ENCODE data around the gene KIAA1217. TPM values are rescaled to one million over a fixed set of nuclear protein-coding genes. Genes with fewer than 3 reads are reported as not detected.

The KIAA1217 gene
- total RNA-seq, 2 donors from 2014 or later = 0.43 to 3.9 TPM

DNA sequence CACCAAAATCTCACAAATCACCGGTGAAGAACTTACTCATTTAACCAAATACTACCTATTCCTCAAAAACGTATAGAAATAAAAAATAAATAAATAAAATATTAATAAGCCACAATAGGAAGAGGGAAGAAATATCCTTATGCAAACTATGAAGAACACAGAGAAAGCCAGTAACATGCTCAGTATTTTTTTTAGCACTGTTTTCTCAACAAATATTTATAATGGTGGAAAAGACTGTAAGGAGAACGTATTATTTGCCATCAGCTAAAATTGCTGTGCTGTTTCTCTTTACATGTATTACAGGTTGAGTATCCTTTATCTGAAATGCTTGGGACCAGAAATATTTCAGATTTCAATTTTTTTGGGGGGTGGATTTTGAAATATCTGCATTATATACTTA is 21.0 kb downstream of the KIAA1217 start:
- no peak overlapping the region for H3K27ac Mint-ChIP-seq
- H3K36me3 Mint-ChIP-seq = no peaks in the 10 kb centered on the region
- H3K9me3 Mint-ChIP-seq = no peaks in the 10 kb centered on the region
- no peak for DNase-seq (ENCODE audit: low spot score in 2 of 2)
- no peak for ATAC-seq

DNA sequence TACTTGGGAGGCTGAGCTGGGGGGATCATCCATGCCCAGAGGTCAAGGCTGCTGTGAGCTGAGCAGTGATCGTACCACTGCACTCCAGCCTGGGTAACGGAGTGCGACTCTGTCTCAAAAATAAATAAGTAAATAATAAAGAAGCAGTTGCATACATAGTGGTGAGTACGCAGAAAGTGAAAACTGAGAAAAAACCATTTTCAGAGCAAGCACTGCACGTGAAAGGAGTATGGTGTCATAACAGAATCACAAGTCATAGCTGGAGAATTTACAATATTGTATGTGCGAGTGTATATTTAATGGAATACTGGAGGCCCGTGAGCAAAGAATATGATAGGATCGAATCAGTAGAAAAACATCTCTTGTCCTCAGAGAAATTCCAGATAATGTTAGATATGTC is 22.3 kb downstream of the KIAA1217 start:
- Mint-ChIP-seq H3K9me3 (no peaks in the 10 kb centered on the region), H3K36me3 (no peaks in the 10 kb centered on the region)
- no peak for DNase-seq (ENCODE audit: low spot score in 2 of 2)

DNA sequence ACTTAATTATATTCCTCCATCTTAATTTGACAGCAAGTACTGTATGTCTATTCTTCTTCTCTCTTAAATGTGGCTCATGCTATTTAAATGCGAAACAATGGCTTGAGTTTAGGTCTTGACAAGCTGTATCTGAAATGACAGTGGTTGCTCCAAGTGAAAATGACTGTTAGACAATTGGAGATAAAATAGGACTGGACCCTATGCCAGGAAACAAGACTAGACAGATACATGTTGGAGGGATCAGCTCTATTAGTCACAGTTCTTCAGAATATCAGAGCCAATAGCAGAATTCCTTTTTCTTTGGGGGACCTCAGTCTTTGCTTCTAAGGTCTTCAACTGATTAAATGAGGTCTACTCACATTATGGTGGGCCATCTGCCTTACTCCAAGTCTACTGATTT is 25.8 kb downstream of the KIAA1217 start:
- Mint-ChIP-seq H3K36me3 (no peaks in the 10 kb centered on the region), H3K9me3 (no peaks in the 10 kb centered on the region), H3K27ac (no peak overlapping the region)
- DNase-seq (ENCODE audit: low spot score in 2 of 2) (no peak), ATAC-seq (no peak)

More for the DNA sequence above, 22.3 kb downstream of the KIAA1217 start:
- H3K27ac Mint-ChIP-seq = no peak overlapping the region
- ATAC-seq = no peak

DNA sequence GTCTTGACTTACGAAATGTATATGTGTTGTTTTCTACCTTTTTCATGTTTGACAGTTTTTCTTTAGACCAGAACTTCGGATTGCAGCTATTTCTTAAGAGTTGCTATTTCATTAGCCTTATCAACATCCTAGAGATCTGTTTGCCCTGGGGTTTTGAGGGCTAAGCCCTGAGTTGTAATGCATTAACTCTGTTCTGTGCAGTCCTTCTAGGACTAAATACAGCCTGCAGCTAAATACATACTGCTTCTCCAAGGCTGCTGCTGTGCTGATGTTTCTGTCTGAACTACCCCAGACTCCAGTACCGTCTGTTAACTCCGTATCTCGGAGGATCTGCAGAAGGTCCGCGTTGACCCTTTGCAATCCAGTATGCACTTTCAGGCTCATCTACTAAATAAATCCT is 26.5 kb downstream of the KIAA1217 start:
- Mint-ChIP-seq H3K9me3 (no peaks in the 10 kb centered on the region), H3K27ac (no peak overlapping the region), H3K36me3 (no peaks in the 10 kb centered on the region)
- ATAC-seq = no peak
- DNase-seq (ENCODE audit: low spot score in 2 of 2) = no peak

DNA sequence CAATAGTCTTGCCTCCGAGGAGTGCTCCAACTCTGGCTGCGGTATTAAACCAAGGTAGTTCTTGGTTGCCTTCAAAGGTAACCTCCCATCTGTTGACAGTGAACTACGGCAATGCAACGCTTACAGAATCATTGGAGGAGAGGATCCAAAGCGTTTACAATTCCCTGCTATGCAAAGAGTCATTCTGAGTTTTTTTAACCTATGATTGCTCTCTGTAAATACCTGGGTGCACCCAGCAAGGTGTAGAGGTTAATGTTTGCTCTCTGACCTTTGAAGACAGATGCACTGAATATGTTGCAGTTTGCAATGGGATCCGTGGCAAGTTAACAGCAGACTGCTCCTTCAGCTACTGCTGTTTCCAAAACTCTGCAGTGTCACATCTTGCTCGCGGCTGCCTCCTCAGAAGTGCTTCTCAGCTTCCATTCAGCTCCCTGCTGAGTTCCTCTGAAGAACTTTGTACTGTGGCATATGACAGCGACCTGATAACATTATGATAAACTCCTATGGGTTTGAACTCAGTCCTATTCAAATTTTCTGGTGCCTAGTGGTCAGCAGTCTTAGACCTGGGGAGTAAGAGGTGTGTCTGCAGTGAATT is 29.0 kb downstream of the KIAA1217 start:
- Mint-ChIP-seq H3K9me3 (no peaks in the 10 kb centered on the region), H3K36me3 (no peaks in the 10 kb centered on the region), H3K27ac (no peak overlapping the region)
- ATAC-seq = no peak
- no peak for DNase-seq (ENCODE audit: low spot score in 2 of 2)

DNA sequence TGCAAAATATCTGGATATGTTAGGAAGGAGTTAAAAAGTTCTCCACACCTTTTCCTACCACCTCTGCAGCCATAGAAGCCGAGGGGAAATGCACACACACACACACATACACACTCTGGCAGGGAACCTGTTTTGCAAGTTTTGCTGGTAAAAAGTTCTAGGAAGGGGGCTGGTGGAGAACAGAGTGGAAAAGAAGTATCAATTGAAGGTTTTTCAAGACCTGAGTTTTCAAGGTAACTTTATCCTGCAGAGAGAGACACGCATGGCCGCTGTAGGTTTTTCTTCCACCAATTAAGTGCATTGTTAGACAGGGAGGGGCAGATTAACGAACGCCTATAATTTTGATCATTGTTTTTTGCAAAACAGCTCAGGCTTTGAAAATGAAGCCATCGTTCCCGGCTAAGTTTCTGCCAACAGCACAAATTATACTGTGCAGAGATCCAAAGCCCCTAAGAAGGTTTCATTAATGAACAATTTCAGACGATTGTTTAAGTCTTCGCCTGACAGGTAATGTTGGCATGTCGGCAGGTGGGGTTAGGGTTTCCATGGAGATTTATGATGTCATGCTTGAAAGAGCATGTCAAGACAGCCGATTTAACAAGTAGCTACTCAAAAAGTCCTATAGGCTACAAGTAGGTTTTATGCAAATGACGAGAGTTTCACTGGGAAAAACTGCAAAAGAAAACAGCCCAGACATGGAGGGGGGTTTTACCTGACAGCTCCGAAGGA is 29.7 kb downstream of the KIAA1217 start:
- ATAC-seq = no peak
- DNase-seq (ENCODE audit: low spot score in 2 of 2) = no peak

DNA sequence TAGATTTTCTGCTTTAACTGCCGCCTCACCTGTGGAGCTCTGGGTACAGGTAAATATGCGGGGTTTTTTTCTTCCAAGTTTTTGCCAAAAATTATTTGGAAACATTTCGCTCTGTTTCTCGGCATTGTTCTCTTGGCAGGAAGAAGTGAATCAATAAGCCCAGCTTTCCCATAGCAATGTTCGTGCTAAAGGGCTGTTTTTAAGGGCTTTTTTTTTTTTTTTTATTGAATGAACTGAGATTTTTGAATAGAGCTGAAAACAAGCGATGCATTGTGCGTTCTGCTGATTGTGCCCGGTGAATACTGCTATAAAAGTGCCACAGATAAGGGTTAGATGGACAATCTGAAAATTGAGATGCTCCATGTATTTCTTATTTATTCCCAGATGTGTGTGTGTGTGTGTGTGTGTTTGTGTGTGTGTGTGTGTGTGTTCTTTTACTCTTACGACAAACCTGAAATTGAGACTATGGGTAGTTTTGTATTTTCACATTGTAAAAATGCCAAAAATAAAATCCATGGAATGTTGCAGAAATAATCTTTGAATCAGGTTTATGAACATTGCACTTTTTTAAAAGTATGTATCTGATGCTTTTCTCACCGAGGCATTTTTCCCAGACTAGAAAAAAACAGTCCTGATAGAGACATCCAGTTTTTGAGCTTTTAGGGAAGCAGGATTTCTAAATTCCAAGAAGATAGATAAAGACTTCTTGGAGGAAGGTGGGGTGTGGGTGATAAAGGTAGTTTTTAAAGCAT is 30.5 kb downstream of the KIAA1217 start:
- no peak overlapping the region for H3K27ac Mint-ChIP-seq
- no peaks in the 10 kb centered on the region for H3K36me3 Mint-ChIP-seq
- no peak for DNase-seq (ENCODE audit: low spot score in 2 of 2)
- ATAC-seq = no peak
- H3K9me3 Mint-ChIP-seq = no peaks in the 10 kb centered on the region

More for the DNA sequence above, 29.7 kb downstream of the KIAA1217 start:
- Mint-ChIP-seq H3K27ac (no peak overlapping the region), H3K36me3 (no peaks in the 10 kb centered on the region), H3K9me3 (no peaks in the 10 kb centered on the region)

DNA sequence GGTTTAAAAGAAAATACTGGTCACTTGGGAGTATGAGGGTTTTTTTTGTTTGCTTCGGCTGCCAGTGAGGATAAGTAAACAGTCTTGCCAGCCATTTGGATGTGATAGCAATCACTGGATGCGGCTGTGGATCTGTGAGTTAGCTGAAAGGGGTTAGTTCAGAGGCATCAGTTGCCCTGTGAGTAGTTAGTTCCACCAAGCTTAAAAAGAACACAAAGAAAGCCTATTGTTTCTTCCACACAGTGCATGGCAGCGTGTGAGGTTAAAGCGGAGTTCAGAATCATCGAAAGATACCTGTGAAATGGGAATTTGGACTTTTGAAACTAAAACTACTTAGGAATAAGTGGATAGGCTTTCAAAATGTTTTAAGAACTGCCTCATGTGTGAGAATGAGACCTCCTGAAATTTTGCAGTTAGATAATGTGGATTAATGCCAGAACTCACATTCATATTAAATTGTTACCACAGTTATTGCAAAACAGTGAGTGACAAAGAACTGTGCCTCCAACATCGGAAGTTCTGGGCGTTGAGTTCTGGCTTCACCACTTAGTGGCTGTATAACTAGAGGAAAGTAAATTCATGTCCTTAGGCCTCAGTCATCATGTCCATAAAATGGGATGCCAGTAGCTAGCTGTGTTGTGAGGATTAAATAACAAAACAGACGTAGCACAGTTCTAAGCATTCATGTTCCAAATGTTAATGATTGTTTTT is 31.3 kb downstream of the KIAA1217 start:
- ATAC-seq = no peak
- DNase-seq (ENCODE audit: low spot score in 2 of 2) = no peak
- no peaks in the 10 kb centered on the region for H3K36me3 Mint-ChIP-seq
- H3K9me3 Mint-ChIP-seq = no peaks in the 10 kb centered on the region
- no peak overlapping the region for H3K27ac Mint-ChIP-seq

DNA sequence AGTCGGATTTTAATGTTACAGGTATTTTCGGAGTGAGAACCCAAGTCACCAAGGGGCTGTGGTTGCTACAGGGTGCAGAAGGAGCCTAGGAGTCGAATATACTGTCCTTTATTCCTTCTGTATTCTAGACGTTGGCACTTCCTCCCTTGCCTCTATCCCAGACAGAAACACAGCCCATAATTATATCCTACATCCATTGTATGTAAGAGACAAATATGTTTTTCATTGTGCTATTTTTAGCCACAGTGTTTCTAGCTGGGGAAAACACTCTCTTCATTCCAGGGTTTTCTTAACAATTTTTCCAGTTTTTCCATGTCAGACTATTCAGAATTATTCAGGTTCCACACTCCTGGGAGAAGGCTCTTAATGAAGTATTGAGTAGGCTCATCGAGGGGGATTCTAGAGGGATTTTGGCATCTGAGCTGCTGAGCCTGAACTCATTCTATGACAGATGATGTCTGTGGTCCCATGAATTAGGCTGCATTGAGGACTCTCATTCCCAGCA is 32.6 kb downstream of the KIAA1217 start:
- Mint-ChIP-seq H3K36me3 (no peaks in the 10 kb centered on the region), H3K9me3 (no peaks in the 10 kb centered on the region), H3K27ac (no peak overlapping the region)
- DNase-seq (ENCODE audit: low spot score in 2 of 2) = no peak
- ATAC-seq = no peak

DNA sequence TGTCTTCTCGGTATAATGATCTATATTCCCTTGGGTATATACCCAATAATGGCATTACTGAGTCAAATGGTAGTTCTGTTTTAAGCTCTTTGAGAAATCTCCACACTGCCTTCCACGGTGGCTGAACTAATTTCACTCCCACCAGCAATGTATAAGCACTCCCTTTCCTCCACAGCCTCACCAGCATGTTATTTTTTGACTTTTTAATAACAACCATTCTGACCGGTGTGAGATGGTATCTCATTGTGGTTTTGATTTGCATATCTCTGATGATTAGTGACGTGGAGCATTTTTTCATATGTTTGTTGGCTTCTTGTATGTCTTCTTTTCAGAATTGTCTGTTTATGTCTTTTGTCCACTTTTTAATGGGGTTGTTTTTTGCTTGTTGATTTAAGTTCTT is 33.6 kb downstream of the KIAA1217 start:
- no peaks in the 10 kb centered on the region for H3K9me3 Mint-ChIP-seq
- DNase-seq (ENCODE audit: low spot score in 2 of 2) (no peak), ATAC-seq (no peak)
- H3K36me3 Mint-ChIP-seq = no peaks in the 10 kb centered on the region
- no peak overlapping the region for H3K27ac Mint-ChIP-seq

DNA sequence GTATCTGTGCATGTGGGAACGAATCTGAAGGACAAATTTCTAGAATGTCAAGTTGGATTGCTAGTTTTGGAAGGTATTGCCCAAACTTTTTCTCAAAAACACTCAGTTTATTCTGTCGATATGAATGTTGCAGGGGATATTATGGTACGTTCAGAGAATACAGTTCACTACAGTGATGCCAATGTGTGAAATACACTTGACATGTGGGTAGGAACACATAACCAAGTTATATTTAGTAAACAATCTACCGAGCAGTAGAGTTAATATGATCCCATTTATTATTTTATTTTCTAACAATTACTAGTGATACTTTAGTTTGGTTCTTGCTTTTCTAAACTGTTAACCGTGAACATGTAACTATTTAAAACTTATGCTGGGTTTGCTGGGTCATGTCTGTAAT is 37.4 kb downstream of the KIAA1217 start:
- Mint-ChIP-seq H3K36me3 (no peaks in the 10 kb centered on the region), H3K27ac (no peak overlapping the region), H3K9me3 (no peaks in the 10 kb centered on the region)
- ATAC-seq = no peak
- no peak for DNase-seq (ENCODE audit: low spot score in 2 of 2)

DNA sequence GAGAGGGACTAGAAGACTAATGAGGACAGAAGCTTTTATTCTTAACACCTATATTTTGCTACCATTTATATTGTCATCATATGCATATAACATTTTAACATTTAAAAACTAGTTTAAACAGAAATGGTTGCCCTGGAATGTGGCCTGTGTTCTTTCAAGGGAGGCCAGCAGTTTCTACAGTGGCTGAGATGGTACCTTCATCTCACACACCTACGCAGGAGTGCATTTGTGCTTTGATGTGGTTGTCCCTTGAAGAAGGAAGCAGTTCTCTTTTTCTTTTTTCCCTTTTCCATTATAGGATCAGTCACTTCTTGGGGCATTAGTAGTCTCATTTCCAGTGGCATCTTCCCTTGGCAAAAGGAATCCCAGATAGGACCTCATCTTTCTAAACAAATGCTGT is 38.9 kb downstream of the KIAA1217 start:
- Mint-ChIP-seq H3K9me3 (no peaks in the 10 kb centered on the region), H3K27ac (no peak overlapping the region), H3K36me3 (no peaks in the 10 kb centered on the region)
- no peak for DNase-seq (ENCODE audit: low spot score in 2 of 2)
- ATAC-seq = no peak

DNA sequence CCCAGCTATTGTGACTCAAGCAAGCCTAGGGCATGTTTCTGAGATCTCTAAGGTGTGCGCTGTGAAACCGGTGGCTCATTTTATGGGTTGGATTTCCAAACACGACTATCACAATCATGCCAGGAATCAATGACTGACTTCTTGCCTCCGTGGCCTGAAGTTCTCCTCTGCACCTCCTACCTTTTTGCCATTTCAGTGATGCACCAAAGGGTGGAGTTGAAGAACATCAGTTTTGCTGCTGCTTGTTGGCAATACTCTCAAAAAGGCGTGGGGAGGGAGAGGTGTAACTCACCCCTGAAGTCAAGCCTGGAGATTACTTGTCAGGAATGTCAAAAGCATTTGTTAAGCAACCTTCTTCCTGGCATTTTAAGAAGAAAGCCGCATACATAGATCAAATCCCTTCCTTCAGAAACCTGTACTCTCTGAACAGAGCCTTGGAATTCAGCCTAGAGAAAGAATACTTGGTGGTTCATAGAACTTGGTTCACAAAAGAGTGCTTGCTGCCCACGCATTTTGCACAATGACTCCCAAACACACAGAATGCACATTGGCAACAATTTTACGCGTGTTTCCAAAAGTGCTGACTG is 41.0 kb downstream of the KIAA1217 start:
- Mint-ChIP-seq H3K36me3 (no peaks in the 10 kb centered on the region), H3K9me3 (no peaks in the 10 kb centered on the region), H3K27ac (no peak overlapping the region)
- no peak for DNase-seq (ENCODE audit: low spot score in 2 of 2)
- ATAC-seq = peak in 1 of 2 donors; percentile 48

DNA sequence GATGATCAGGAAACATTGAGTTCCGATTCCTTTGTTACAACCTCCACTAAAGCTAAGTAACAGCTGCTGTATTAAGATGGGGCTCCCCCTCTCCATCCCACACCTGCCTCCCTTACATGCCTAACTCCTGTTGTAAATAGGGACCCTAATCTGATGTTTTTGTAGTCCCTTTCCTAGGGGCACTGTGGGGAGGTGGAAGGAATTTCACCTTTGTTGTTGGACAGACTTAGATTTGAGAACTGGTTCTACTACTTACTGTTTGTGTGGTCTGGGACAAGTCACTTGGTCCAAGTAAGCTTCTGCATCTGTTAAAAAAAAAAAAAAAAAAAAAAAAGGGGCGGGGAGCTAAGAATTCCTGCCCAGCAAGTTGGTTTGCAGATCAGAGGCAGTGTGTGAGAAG is 42.6 kb downstream of the KIAA1217 start:
- ATAC-seq (no peak), DNase-seq (ENCODE audit: low spot score in 2 of 2) (no peak)
- Mint-ChIP-seq H3K9me3 (no peaks in the 10 kb centered on the region), H3K36me3 (no peaks in the 10 kb centered on the region), H3K27ac (no peak overlapping the region)

DNA sequence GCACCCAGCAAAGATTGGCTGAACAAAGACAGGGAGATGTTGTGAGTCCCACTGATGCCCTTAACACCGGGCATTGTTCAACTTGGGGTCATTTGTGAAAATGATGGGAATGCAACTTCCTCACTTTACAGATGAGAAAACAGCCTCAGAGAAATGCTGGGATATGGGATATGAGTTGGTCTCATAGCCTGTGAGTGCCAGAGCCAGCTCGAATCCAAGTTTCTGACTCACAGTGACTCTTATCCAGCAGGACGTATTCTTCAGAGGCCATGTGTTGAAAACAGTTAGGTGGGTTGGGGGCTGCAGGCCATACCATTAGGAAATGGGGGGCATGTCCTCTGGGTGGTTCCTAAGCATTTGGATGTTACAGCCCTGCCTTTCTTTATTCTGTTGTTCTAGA is 45.2 kb downstream of the KIAA1217 start:
- Mint-ChIP-seq H3K36me3 (no peaks in the 10 kb centered on the region), H3K27ac (no peak overlapping the region), H3K9me3 (no peaks in the 10 kb centered on the region)
- ATAC-seq (no peak), DNase-seq (ENCODE audit: low spot score in 2 of 2) (no peak)

DNA sequence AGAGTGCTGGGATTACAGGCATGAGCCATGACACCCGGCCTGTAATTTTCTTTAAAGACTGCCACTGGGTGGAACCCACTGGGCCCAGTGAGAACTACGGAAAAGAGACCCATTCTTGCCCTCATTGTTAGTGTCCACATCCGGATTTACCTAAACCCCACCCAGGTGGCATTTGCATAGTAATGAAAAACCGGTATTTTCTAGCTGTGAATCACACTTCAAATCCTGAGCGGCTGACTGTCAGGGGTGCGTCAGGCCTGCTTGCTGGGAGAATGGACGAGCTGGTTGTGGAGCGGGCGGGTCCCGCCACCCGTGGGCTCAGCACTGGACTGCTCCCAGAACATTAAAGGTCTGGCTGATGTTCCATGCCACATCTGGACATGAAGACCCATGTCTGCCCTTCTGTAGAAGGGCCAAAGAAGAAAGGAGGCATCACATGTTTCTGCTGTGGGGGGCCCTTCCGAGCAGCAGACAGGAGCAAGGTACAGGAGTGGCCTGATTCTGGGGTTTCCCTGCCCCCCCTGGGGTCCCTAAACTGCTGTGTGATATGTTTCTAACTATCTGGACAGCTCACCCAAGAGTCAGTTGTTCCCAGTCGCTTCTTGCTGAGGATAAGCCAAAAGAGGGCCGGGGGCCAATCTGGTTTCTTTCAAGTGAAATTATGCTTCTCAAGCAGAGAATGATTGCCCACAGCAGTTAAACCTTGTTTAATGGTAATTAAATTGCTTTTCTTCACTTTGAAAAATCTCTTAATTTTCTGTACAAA is 46.4 kb downstream of the KIAA1217 start:
- H3K27ac Mint-ChIP-seq = no peak overlapping the region
- H3K9me3 Mint-ChIP-seq = no peaks in the 10 kb centered on the region
- DNase-seq (ENCODE audit: low spot score in 2 of 2) (no peak), ATAC-seq (no peak)
- no peaks in the 10 kb centered on the region for H3K36me3 Mint-ChIP-seq

Measured in activated naive CD4-positive, alpha-beta T cell treated with anti-CD3 and anti-CD28 coated beads, Interleukin-2, amount 50 U/mL, for 72 hours (primary cell).